HCT116 (cell line): ENCODE data around the gene ZNF783.

Experiments
- ATF3 ChIP-seq: IDR thresholded peaks from 2 replicates; pipeline ENCODE4 v1.6.1; 2012
- CEBPB ChIP-seq: IDR thresholded peaks from 2 replicates; pipeline ENCODE4 v1.6.1; 2012; ENCODE audit warnings: low read depth
- CTCF ChIP-seq, 3 experiments: fragments of 200-600 bp in 1 of 3; sonication (generic) in 1 of 3; IDR thresholded peaks in 2 of 3; conservative IDR thresholded peaks in 1 of 3; 2 replicates each; pipeline ENCODE4 v1.5.1; 2012 to 2017; ENCODE audit warnings: low read depth in 2 of 3, low read length in 2 of 3, antibody characterized with exemption in 1 of 3, borderline replicate concordance in 1 of 3, control low read depth in 1 of 3, mild to moderate bottlenecking in 1 of 3, mixed read lengths in 1 of 3, mixed run types in 1 of 3, moderate library complexity in 1 of 3; ENCODE audit not compliant: insufficient read depth in 1 of 3
- POLR2A ChIP-seq: IDR thresholded peaks from 2 replicates; pipeline ENCODE4 v1.7.0; 2011; ENCODE audit warnings: borderline replicate concordance; ENCODE audit not compliant: insufficient read depth, insufficient read length; ENCODE audit errors: extremely low read depth
- TCF7L2 ChIP-seq: IDR thresholded peaks from 2 replicates; pipeline ENCODE4 v1.7.0; 2011; ENCODE audit warnings: borderline replicate concordance, inconsistent platforms; ENCODE audit not compliant: insufficient read depth, insufficient read length; ENCODE audit errors: extremely low read depth
- YY1 ChIP-seq: IDR thresholded peaks from 2 replicates; pipeline ENCODE4 v1.6.1; 2011; ENCODE audit warnings: low read length, low read depth, moderate library complexity, mild to moderate bottlenecking; ENCODE audit not compliant: insufficient replicate concordance; ENCODE audit errors: extremely low read depth
- ZBTB33 ChIP-seq: IDR thresholded peaks from 2 replicates; pipeline ENCODE4 v1.6.1; 2011; ENCODE audit warnings: mild to moderate bottlenecking, low read length, moderate library complexity; ENCODE audit not compliant: insufficient replicate concordance; ENCODE audit errors: extremely low read depth
- ZNF274 ChIP-seq: fragments of 200-500 bp; sonication (Bioruptor generic); IDR thresholded peaks from 2 replicates; pipeline ENCODE4 v1.6.1; 2014; ENCODE audit warnings: mild to moderate bottlenecking, low read depth, low read length, inconsistent platforms

- no peak for TF ChIP-seq POLR2A
- TF ChIP-seq CTCF (IDR thresholded peaks at IDR 0.05 in 2 of 3, conservative IDR thresholded peaks at IDR 0.05 in 1 of 3; ENCODE audit: borderline replicate concordance in 1 of 3, insufficient read depth in 1 of 3, low read depth in 2 of 3, low read length in 2 of 3): no peak
- no peak for TF ChIP-seq ZNF274
- TF ChIP-seq TCF7L2: no peak
- TF ChIP-seq ATF3: no peak
- TF ChIP-seq YY1: no peak
- no peak for TF ChIP-seq CEBPB
- no peak for TF ChIP-seq ZBTB33
Observed at GRCh38 chr7:149329265-149329664, 67.3 kb downstream of the ZNF783 start.
